ENCODE measurements around the gene RUSC2.
A peak's percentile ranks its signal among the peaks of the same experiment; 100 is the strongest.

RUSC2 gene

DNA sequence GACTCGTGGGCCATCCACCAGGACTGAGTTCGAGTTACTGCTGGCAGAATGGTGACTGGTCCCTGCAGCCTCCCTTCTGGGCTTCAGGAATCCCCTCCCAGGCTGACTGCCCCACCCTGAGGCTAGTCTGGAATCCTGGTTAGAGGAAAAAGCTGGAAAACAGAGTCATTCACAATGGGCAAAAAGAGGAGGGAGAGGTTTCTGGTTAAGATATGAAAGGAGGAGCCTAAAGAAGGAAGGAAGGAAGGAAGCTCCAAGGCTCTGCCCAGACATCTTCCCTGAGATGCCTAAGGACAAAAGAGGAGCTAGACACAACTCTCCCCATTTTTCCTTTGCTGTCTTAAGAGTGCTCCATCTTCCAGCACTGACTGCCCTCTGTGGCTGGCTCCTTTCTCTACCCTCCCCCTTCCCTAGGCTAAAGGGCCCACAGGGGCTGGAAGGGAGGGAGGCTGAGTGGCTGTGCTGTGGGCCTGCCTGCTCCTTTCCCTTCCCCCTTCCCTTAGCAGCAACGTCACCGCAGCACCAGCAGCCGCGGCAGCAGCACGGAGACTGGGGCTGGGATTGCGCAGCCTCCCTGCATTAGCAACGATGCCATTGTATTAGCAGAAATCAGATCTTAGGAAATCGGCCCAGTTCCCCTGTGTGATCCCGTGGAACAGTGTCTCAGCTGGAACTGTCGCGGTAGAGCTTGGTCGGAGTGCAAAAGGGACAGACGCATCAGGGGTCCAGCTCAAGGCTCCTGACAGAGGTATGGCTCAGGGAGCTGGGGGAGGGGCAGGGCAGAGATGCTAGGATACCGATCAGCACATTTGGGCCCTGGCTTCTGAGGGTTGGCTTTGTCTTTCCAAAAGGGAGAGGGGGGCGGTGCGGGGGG is 48.7 kb downstream of the RUSC2 start:
- DNase-seq (ENCODE audit: low read depth) = peak; percentile 84
- TF ChIP-seq, protein P1, sequence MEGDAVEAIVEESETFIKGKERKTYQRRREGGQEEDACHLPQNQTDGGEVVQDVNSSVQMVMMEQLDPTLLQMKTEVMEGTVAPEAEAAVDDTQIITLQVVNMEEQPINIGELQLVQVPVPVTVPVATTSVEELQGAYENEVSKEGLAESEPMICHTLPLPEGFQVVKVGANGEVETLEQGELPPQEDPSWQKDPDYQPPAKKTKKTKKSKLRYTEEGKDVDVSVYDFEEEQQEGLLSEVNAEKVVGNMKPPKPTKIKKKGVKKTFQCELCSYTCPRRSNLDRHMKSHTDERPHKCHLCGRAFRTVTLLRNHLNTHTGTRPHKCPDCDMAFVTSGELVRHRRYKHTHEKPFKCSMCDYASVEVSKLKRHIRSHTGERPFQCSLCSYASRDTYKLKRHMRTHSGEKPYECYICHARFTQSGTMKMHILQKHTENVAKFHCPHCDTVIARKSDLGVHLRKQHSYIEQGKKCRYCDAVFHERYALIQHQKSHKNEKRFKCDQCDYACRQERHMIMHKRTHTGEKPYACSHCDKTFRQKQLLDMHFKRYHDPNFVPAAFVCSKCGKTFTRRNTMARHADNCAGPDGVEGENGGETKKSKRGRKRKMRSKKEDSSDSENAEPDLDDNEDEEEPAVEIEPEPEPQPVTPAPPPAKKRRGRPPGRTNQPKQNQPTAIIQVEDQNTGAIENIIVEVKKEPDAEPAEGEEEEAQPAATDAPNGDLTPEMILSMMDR (conservative IDR thresholded peaks at IDR 0.05; ENCODE audit: low read length) = peak; percentile 12; the same call in 1 of the 2 replicates
- peak overlapping the region; percentile 77 for H3K4me3 ChIP-seq (ENCODE audit: low read length)

Measured in AG10803 (cell line).